ENCODE results near the gene TMEM132E. TPM values are rescaled to one million over a fixed set of nuclear protein-coding genes. Genes with fewer than 3 reads are reported as not detected.

Gene TMEM132E
- polyA plus RNA-seq, 2 of the 4 experiments (the other 2 are of a cell fraction), result not detected

DNA sequence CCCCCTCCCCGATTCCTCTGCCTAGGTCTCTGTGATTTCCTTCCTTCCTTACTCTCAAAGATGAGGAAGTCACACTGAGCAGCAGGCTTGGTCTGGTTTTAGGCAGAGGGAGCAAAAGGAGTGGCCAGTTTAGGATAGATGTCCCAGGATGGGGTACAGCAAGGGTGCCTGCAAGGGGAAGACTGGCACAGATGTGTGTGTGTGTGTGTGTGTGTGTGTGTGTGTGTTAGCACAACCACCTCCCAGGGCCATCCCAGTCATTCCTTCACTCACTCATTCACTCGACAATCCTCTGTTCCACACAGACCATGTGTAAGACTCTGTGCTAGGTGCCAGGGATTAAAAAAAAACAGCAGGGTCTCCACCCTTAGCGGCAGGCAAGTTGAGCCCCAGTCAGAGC is 35.9 kb downstream of the TMEM132E start:
- WGBS (ENCODE audit: missing lambda C conversion rate), result 18% methylated on average over 3 of the region's 3 CpGs
- Histone ChIP-seq H3K4me1 (no peaks in the 10 kb centered on the region), H3K27ac (no peak overlapping the region), H3K9me3 (0 out of 3 replicates have a peak, but pooled peaks cover 3% of the 10 kb centered on the region), H3K4me3 (no peak overlapping the region), H3K4me2 (no peak overlapping the region)
- no peak for DNase-seq (ENCODE audit: low read depth in 1 of 2, low spot score in 1 of 2)
- 0 out of 6 replicates have a peak, but pooled peaks of 1 of the 2 experiments have one; percentile 7 for ATAC-seq
- ChIA-PET CTCF (interaction anchor here (1.3 to 1.7 kb wide), 2 partner anchors 73 to 505 kb away, joined by 5 read pairs; partner anchors contain the start of gene RAD51D), POLR2A (interaction anchor here (1.3 kb wide), 1 partner anchor 35 kb away, joined by 3 read pairs; no protein-coding TSS in a partner anchor)
- no peak for FAIRE-seq
- no peak for TF ChIP-seq ZSCAN20 (CRISPR knock-in tag; IDR thresholded peaks at IDR 0.05)
- no peak for TF ChIP-seq ZC3H11A (IDR thresholded peaks at IDR 0.05)
- no peak for TF ChIP-seq HDAC2 (IDR thresholded peaks at IDR 0.05)
- no peak for TF ChIP-seq GATA3 (IDR thresholded peaks at IDR 0.05; ENCODE audit: borderline replicate concordance)
- TF ChIP-seq, protein P1, sequence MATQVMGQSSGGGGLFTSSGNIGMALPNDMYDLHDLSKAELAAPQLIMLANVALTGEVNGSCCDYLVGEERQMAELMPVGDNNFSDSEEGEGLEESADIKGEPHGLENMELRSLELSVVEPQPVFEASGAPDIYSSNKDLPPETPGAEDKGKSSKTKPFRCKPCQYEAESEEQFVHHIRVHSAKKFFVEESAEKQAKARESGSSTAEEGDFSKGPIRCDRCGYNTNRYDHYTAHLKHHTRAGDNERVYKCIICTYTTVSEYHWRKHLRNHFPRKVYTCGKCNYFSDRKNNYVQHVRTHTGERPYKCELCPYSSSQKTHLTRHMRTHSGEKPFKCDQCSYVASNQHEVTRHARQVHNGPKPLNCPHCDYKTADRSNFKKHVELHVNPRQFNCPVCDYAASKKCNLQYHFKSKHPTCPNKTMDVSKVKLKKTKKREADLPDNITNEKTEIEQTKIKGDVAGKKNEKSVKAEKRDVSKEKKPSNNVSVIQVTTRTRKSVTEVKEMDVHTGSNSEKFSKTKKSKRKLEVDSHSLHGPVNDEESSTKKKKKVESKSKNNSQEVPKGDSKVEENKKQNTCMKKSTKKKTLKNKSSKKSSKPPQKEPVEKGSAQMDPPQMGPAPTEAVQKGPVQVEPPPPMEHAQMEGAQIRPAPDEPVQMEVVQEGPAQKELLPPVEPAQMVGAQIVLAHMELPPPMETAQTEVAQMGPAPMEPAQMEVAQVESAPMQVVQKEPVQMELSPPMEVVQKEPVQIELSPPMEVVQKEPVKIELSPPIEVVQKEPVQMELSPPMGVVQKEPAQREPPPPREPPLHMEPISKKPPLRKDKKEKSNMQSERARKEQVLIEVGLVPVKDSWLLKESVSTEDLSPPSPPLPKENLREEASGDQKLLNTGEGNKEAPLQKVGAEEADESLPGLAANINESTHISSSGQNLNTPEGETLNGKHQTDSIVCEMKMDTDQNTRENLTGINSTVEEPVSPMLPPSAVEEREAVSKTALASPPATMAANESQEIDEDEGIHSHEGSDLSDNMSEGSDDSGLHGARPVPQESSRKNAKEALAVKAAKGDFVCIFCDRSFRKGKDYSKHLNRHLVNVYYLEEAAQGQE (IDR thresholded peaks at IDR 0.05), result no peak
- no peak for TF ChIP-seq CBX8 (IDR thresholded peaks at IDR 0.05)
- TF ChIP-seq, protein P2, sequence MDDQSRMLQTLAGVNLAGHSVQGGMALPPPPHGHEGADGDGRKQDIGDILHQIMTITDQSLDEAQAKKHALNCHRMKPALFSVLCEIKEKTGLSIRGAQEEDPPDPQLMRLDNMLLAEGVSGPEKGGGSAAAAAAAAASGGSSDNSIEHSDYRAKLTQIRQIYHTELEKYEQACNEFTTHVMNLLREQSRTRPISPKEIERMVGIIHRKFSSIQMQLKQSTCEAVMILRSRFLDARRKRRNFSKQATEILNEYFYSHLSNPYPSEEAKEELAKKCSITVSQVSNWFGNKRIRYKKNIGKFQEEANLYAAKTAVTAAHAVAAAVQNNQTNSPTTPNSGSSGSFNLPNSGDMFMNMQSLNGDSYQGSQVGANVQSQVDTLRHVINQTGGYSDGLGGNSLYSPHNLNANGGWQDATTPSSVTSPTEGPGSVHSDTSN (IDR thresholded peaks at IDR 0.05), result no peak
- TF ChIP-seq EP300 (IDR thresholded peaks at IDR 0.05), result no peak
- no peak for TF ChIP-seq ZFP36 (IDR thresholded peaks at IDR 0.05; ENCODE audit: borderline replicate concordance, partially characterized antibody)
- TF ChIP-seq CEBPB (IDR thresholded peaks at IDR 0.05), result no peak
- TF ChIP-seq, protein P3, sequence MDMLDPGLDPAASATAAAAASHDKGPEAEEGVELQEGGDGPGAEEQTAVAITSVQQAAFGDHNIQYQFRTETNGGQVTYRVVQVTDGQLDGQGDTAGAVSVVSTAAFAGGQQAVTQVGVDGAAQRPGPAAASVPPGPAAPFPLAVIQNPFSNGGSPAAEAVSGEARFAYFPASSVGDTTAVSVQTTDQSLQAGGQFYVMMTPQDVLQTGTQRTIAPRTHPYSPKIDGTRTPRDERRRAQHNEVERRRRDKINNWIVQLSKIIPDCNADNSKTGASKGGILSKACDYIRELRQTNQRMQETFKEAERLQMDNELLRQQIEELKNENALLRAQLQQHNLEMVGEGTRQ (IDR thresholded peaks at IDR 0.05), result no peak
- TF ChIP-seq, protein P4, sequence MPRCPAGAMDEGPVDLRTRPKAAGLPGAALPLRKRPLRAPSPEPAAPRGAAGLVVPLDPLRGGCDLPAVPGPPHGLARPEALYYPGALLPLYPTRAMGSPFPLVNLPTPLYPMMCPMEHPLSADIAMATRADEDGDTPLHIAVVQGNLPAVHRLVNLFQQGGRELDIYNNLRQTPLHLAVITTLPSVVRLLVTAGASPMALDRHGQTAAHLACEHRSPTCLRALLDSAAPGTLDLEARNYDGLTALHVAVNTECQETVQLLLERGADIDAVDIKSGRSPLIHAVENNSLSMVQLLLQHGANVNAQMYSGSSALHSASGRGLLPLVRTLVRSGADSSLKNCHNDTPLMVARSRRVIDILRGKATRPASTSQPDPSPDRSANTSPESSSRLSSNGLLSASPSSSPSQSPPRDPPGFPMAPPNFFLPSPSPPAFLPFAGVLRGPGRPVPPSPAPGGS (IDR thresholded peaks at IDR 0.05), result no peak
- no peak for TF ChIP-seq SMC3 (IDR thresholded peaks at IDR 0.05)
- TF ChIP-seq ESRRA (IDR thresholded peaks at IDR 0.05; ENCODE audit: borderline replicate concordance, low read length), result no peak
- no peak for TF ChIP-seq HOXB5 (CRISPR knock-in tag; IDR thresholded peaks at IDR 0.05)

DNA sequence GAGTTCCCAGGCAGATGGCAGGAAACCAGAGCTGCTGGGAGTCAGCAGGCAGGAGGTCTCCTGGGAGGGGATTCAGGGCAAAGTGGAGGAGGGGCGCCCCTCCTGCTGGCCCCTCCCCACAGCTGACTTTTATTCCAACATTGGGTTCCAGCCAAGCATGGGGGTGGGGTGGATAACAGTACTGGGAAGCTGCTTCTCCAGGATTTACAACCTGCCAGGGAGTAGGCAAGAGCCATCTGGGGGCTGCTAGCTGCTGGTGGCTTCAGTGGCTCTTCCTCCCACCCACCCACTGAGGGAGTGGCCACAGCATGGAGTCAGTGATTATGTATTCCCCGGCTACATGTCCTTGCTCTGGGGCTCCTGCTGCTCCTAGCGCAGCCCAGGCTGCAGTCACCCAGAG is 36.8 kb downstream of the TMEM132E start:
- 31% methylated on average over 3 of the region's 3 CpGs for WGBS (ENCODE audit: missing lambda C conversion rate)
- no peak for FAIRE-seq
- CTCF ChIA-PET, result interaction anchor here (0.9 to 1.7 kb wide), 5 partner anchors 14 to 196 kb away, joined by 3 to 5 read pairs (median 4); no protein-coding TSS in a partner anchor

DNA sequence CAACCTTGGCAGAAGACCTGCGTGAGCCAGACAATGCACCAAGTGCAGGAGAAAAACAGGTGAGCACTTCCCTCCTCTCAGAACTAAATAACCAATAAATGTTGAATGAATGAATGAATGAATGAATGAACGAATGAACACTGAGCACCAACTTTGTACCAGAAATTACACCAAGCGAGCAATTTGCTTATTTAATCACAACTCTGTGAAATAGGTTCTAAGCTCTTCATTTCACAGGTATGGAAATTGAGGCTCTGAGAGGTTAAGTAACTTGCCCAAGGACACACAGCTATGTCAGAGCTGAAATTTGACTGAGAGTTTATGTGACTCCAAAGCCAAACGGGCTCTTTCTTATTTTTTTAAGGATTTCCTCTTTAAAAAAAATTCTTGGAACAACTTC is 38.0 kb downstream of the TMEM132E start:
- Histone ChIP-seq H3K4me1 (no peaks in the 10 kb centered on the region), H3K4me2 (no peak overlapping the region), H3K4me3 (no peak overlapping the region), H3K27ac (no peak overlapping the region), H3K9me3 (no peaks in the 10 kb centered on the region)
- ATAC-seq, result no peak
- ChIA-PET POLR2A (no interaction called here), CTCF (interaction anchor here (0.8 to 1.6 kb wide), 3 partner anchors 16 to 30 kb away, joined by 3 read pairs; no protein-coding TSS in a partner anchor)
- TF ChIP-seq NR3C1 (IDR thresholded peaks at IDR 0.05) (no peak), ZFP36 (IDR thresholded peaks at IDR 0.05; ENCODE audit: borderline replicate concordance, partially characterized antibody) (peak; percentile 30)
- no peak for FAIRE-seq
- WGBS (ENCODE audit: missing lambda C conversion rate), result 10% methylated on average over 4 of the region's 4 CpGs
- DNase-seq (ENCODE audit: low read depth in 1 of 2, low spot score in 1 of 2), result no peak

More for the DNA sequence above, 36.8 kb downstream of the TMEM132E start:
- Histone ChIP-seq H3K9me3 (0 out of 3 replicates have a peak, but pooled peaks cover 2% of the 10 kb centered on the region), H3K4me3 (no peak overlapping the region), H3K4me2 (no peak overlapping the region), H3K27ac (no peak overlapping the region), H3K4me1 (no peaks in the 10 kb centered on the region)
- ATAC-seq, result no peak; a peak in 2 of 6 replicates
- DNase-seq (ENCODE audit: low read depth in 1 of 2, low spot score in 1 of 2), result no peak
- POLR2A ChIA-PET, result interaction anchor here (1.3 kb wide), 1 partner anchor 36 kb away, joined by 3 read pairs; no protein-coding TSS in a partner anchor
- TF ChIP-seq ZFP36 (IDR thresholded peaks at IDR 0.05; ENCODE audit: borderline replicate concordance, partially characterized antibody) (no peak), CBX2 (IDR thresholded peaks at IDR 0.05; ENCODE audit: borderline replicate concordance, low read depth) (no peak), KDM5A (IDR thresholded peaks at IDR 0.05) (no peak)
